ENCODE data around the gene LPAR1.

Gene LPAR1

GRCh38 chr9:110936237-110936636 is 102.0 kb downstream of the LPAR1 start:
- no peak overlapping the region for H3K14ac ChIP-seq (ENCODE audit: low read length in 2 of 2)
- no peak overlapping the region for H2BK15ac ChIP-seq (ENCODE audit: low read depth, poor library complexity, severe bottlenecking)
- 93% methylated on average over 3 of the region's 3 CpGs for WGBS
- no peak overlapping the region for H2BK12ac ChIP-seq (ENCODE audit: low read length in 2 of 2)
- H2BK5ac ChIP-seq (ENCODE audit: low read depth, low read length, poor library complexity, severe bottlenecking): no peak overlapping the region
- H3K18ac ChIP-seq (ENCODE audit: low read depth in 1 of 2, low read length in 2 of 2): no peak overlapping the region
- H3K79me1 ChIP-seq (replicated peaks; ENCODE audit: low read length, poor library complexity, severe bottlenecking): peaks cover 31% of the 10 kb centered on the region
- no peaks in the 10 kb centered on the region for H3K27me3 ChIP-seq (ENCODE audit: control insufficient read depth in 1 of 2, insufficient read depth in 1 of 2, low read length in 2 of 2)
- no peak overlapping the region for H4K91ac ChIP-seq (ENCODE audit: low read length)
- H3K4me2 ChIP-seq (ENCODE audit: low read length, poor library complexity, severe bottlenecking): no peak overlapping the region
- DNase-seq: no peak
- H3K4me1 ChIP-seq (ENCODE audit: control insufficient read depth, insufficient read depth, low read depth, low read length): no peaks in the 10 kb centered on the region
- no peak overlapping the region for H2AK5ac ChIP-seq (ENCODE audit: low read length, severe bottlenecking)
- H2AFZ ChIP-seq (ENCODE audit: low read depth, low read length): no peak overlapping the region
- H3K27ac ChIP-seq (ENCODE audit: low read length, poor library complexity, severe bottlenecking): no peak overlapping the region
- H3K4ac ChIP-seq (ENCODE audit: low read depth in 1 of 2, low read length in 2 of 2): no peak overlapping the region
- peaks cover 1% of the 10 kb centered on the region for H3K9me3 ChIP-seq (ENCODE audit: control insufficient read depth, low read length)
- H3K23ac ChIP-seq (ENCODE audit: low read length in 2 of 2): no peak overlapping the region
- peak overlapping the region in 1 of 2 experiments; percentile 20 for H3K4me3 ChIP-seq (ENCODE audit: insufficient read depth in 1 of 2, low read depth in 1 of 2, low read length in 2 of 2)
- H3K9ac ChIP-seq (ENCODE audit: low read length): peak overlapping the region; percentile 78
- H3K36me3 ChIP-seq (ENCODE audit: control insufficient read depth in 1 of 2, insufficient read depth in 2 of 2, low read depth in 1 of 2, low read length in 2 of 2): peaks cover 12 to 64% of the 10 kb centered on the region in 2 experiments
- no peak overlapping the region for H4K8ac ChIP-seq (ENCODE audit: low read length)
- no peak overlapping the region for H2BK120ac ChIP-seq (ENCODE audit: low read depth, low read length)

- Histone ChIP-seq H2BK12ac (ENCODE audit: low read length in 2 of 2) (no peak overlapping the region), H3K4ac (ENCODE audit: low read depth in 1 of 2, low read length in 2 of 2) (no peak overlapping the region), H2AFZ (ENCODE audit: low read depth, low read length) (no peak overlapping the region), H2BK5ac (ENCODE audit: low read depth, low read length, poor library complexity, severe bottlenecking) (no peak overlapping the region), H3K79me1 (replicated peaks; ENCODE audit: low read length, poor library complexity, severe bottlenecking) (peaks cover 31% of the 10 kb centered on the region), H3K18ac (ENCODE audit: low read depth in 1 of 2, low read length in 2 of 2) (peak overlapping the region in 1 of 2 experiments; percentile 23), H3K27me3 (ENCODE audit: control insufficient read depth in 1 of 2, insufficient read depth in 1 of 2, low read length in 2 of 2) (no peaks in the 10 kb centered on the region), H3K9me3 (ENCODE audit: control insufficient read depth, low read length) (peaks cover 5% of the 10 kb centered on the region), H3K23ac (ENCODE audit: low read length in 2 of 2) (no peak overlapping the region), H2AK5ac (ENCODE audit: low read length, severe bottlenecking) (no peak overlapping the region), H3K4me3 (ENCODE audit: insufficient read depth in 1 of 2, low read depth in 1 of 2, low read length in 2 of 2) (no peak overlapping the region), H2BK120ac (ENCODE audit: low read depth, low read length) (no peak overlapping the region), H2BK15ac (ENCODE audit: low read depth, poor library complexity, severe bottlenecking) (no peak overlapping the region), H3K36me3 (ENCODE audit: control insufficient read depth in 1 of 2, insufficient read depth in 2 of 2, low read depth in 1 of 2, low read length in 2 of 2) (peaks cover 12 to 63% of the 10 kb centered on the region in 2 experiments), H3K27ac (ENCODE audit: low read length, poor library complexity, severe bottlenecking) (no peak overlapping the region), H4K8ac (ENCODE audit: low read length) (peak overlapping the region; percentile 57), H3K14ac (ENCODE audit: low read length in 2 of 2) (no peak overlapping the region), H3K4me2 (ENCODE audit: low read length, poor library complexity, severe bottlenecking) (no peak overlapping the region), H3K9ac (ENCODE audit: low read length) (peak overlapping the region; percentile 78), H3K4me1 (ENCODE audit: control insufficient read depth, insufficient read depth, low read depth, low read length) (no peaks in the 10 kb centered on the region), H4K91ac (ENCODE audit: low read length) (no peak overlapping the region)
- 86% methylated on average over 3 of the region's 3 CpGs for WGBS
- DNase-seq: no peak
Observed at GRCh38 chr9:110935829-110936228, 102.4 kb downstream of the LPAR1 start.

DNA sequence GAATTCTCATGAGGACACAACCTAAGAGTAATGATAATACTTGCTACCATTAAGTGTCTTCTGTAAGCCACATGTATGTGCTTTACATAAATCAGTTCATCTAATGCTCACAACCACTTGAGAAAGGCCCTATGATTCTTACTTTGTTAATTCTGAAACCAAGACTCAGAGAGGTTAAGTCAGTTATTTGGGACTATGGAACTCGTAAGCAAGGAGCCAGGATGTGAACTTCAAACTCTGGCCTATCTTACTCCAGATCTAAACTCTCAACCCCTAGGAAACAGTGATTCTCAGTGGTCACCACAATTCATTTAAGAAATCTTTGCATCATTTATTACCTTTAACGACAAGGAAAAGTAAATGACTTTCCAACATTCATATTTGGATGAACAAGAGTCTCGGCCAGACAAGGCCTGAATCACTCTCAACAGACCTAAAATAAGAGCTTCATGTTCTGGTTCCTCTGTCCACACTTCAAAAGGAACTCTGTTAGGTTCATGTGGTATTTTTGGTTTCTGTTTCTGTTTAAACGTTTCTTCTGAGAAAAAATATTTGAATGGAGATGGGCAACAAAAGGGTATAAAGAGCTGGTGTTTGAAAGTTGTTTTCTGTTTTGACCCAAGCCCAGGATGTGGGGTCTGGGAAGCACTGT is 104.8 kb downstream of the LPAR1 start:
- Histone ChIP-seq H2AK5ac (ENCODE audit: low read length, severe bottlenecking) (no peak overlapping the region), H3K23ac (ENCODE audit: low read length in 2 of 2) (no peak overlapping the region), H2BK15ac (ENCODE audit: low read depth, poor library complexity, severe bottlenecking) (peak overlapping the region; percentile 77), H3K79me1 (replicated peaks; ENCODE audit: low read length, poor library complexity, severe bottlenecking) (peaks cover 27% of the 10 kb centered on the region), H3K4me1 (ENCODE audit: control insufficient read depth, insufficient read depth, low read depth, low read length) (no peaks in the 10 kb centered on the region), H3K14ac (ENCODE audit: low read length in 2 of 2) (no peak overlapping the region), H2BK120ac (ENCODE audit: low read depth, low read length) (no peak overlapping the region), H2BK5ac (ENCODE audit: low read depth, low read length, poor library complexity, severe bottlenecking) (no peak overlapping the region), H2BK12ac (ENCODE audit: low read length in 2 of 2) (peak overlapping the region in 1 of 2 experiments; percentile 20), H3K4me2 (ENCODE audit: low read length, poor library complexity, severe bottlenecking) (no peak overlapping the region), H3K18ac (ENCODE audit: low read depth in 1 of 2, low read length in 2 of 2) (peak overlapping the region in 1 of 2 experiments; percentile 14), H3K27ac (ENCODE audit: low read length, poor library complexity, severe bottlenecking) (no peak overlapping the region), H4K91ac (ENCODE audit: low read length) (no peak overlapping the region), H3K4ac (ENCODE audit: low read depth in 1 of 2, low read length in 2 of 2) (peak overlapping the region in 1 of 2 experiments; percentile 6), H3K4me3 (ENCODE audit: insufficient read depth in 1 of 2, low read depth in 1 of 2, low read length in 2 of 2) (no peak overlapping the region), H3K9me3 (ENCODE audit: control insufficient read depth, low read length) (peaks cover 6% of the 10 kb centered on the region), H2AFZ (ENCODE audit: low read depth, low read length) (no peak overlapping the region), H3K36me3 (ENCODE audit: control insufficient read depth in 1 of 2, insufficient read depth in 2 of 2, low read depth in 1 of 2, low read length in 2 of 2) (peaks cover 12 to 44% of the 10 kb centered on the region in 2 experiments), H3K27me3 (ENCODE audit: control insufficient read depth in 1 of 2, insufficient read depth in 1 of 2, low read length in 2 of 2) (no peaks in the 10 kb centered on the region), H3K9ac (ENCODE audit: low read length) (peak overlapping the region; percentile 26), H4K8ac (ENCODE audit: low read length) (no peak overlapping the region)
- no peak for DNase-seq
- 92% methylated on average over 4 of the region's 4 CpGs for WGBS

- no peak overlapping the region for H3K14ac ChIP-seq (ENCODE audit: low read length in 2 of 2)
- H4K91ac ChIP-seq (ENCODE audit: low read length): no peak overlapping the region
- no peak overlapping the region for H2AFZ ChIP-seq (ENCODE audit: low read depth, low read length)
- H2BK12ac ChIP-seq (ENCODE audit: low read length in 2 of 2): peak overlapping the region in 1 of 2 experiments; percentile 32
- H3K9ac ChIP-seq (ENCODE audit: low read length): peak overlapping the region; percentile 26
- no peak overlapping the region for H3K27ac ChIP-seq (ENCODE audit: low read length, poor library complexity, severe bottlenecking)
- peak overlapping the region in 1 of 2 experiments; percentile 28 for H3K18ac ChIP-seq (ENCODE audit: low read depth in 1 of 2, low read length in 2 of 2)
- H3K4me1 ChIP-seq (ENCODE audit: control insufficient read depth, insufficient read depth, low read depth, low read length): no peaks in the 10 kb centered on the region
- H2BK120ac ChIP-seq (ENCODE audit: low read depth, low read length): no peak overlapping the region
- no peak overlapping the region for H3K4me3 ChIP-seq (ENCODE audit: insufficient read depth in 1 of 2, low read depth in 1 of 2, low read length in 2 of 2)
- H3K9me3 ChIP-seq (ENCODE audit: control insufficient read depth, low read length): peaks cover 6% of the 10 kb centered on the region
- WGBS: 95% methylated on average over 3 of the region's 3 CpGs
- H4K8ac ChIP-seq (ENCODE audit: low read length): no peak overlapping the region
- no peak overlapping the region for H2BK5ac ChIP-seq (ENCODE audit: low read depth, low read length, poor library complexity, severe bottlenecking)
- H2AK5ac ChIP-seq (ENCODE audit: low read length, severe bottlenecking): no peak overlapping the region
- no peak overlapping the region for H3K4ac ChIP-seq (ENCODE audit: low read depth in 1 of 2, low read length in 2 of 2)
- H3K4me2 ChIP-seq (ENCODE audit: low read length, poor library complexity, severe bottlenecking): no peak overlapping the region
- H3K79me1 ChIP-seq (replicated peaks; ENCODE audit: low read length, poor library complexity, severe bottlenecking): peaks cover 22% of the 10 kb centered on the region
- H3K23ac ChIP-seq (ENCODE audit: low read length in 2 of 2): no peak overlapping the region
- H3K27me3 ChIP-seq (ENCODE audit: control insufficient read depth in 1 of 2, insufficient read depth in 1 of 2, low read length in 2 of 2): no peaks in the 10 kb centered on the region
- peaks cover 11 to 39% of the 10 kb centered on the region in 2 experiments for H3K36me3 ChIP-seq (ENCODE audit: control insufficient read depth in 1 of 2, insufficient read depth in 2 of 2, low read depth in 1 of 2, low read length in 2 of 2)
- H2BK15ac ChIP-seq (ENCODE audit: low read depth, poor library complexity, severe bottlenecking): no peak overlapping the region
- DNase-seq: no peak
Observed at GRCh38 chr9:110932863-110933262, 105.4 kb downstream of the LPAR1 start.

All from mesenchymal stem cell (in vitro differentiated cells and primary cell).